Measurements from ENCODE around the gene GIT1. TPM values are rescaled to one million over a fixed set of nuclear protein-coding genes. Genes with fewer than 3 reads are reported as not detected.

Gene GIT1
- total RNA-seq, 3 donors from 2014 or later = 28.6 to 41.0 (median 37.2) TPM

GRCh38 chr17:29566473-29567303, 22.8 kb downstream of the GIT1 start, which contains the start of gene ABHD15:
TSS of gene ABHD15 (minus strand) at chr17:29567037. CDS start at chr17:29566966, 71 bp downstream.
- DNase-seq (peak; percentile 79 to 89 (median 86)), ATAC-seq (peak; percentile 69)
- no peak for TF ChIP-seq CTCF (IDR thresholded peaks at IDR 0.05)
- H3K4me3 ChIP-seq = peak within 1 kb of the TSS; percentile 41
- H3K36me3 ChIP-seq (ENCODE audit: low read depth) = no peaks in the 10 kb centered on the region
- no peaks in the 10 kb centered on the region for H3K9me3 ChIP-seq
- peaks cover 27% of the 10 kb centered on the region for H3K4me1 ChIP-seq (ENCODE audit: low read depth)
- intact Hi-C loops (cut with DNase I, micrococcal nuclease) = no loop called here

GRCh38 chr17:29565643-29566472, 23.6 kb downstream of the GIT1 start:
- no peak for TF ChIP-seq CTCF (IDR thresholded peaks at IDR 0.05)
- H3K9me3 ChIP-seq = no peaks in the 10 kb centered on the region
- DNase-seq (peak; percentile 69 to 85 (median 82)), ATAC-seq (peak; percentile 50)
- H3K4me3 ChIP-seq = peak overlapping the region; percentile 40
- H3K4me1 ChIP-seq (ENCODE audit: low read depth) = peaks cover 24% of the 10 kb centered on the region
- intact Hi-C loops (cut with DNase I, micrococcal nuclease) = no loop called here
- no peaks in the 10 kb centered on the region for H3K36me3 ChIP-seq (ENCODE audit: low read depth)

- no peak for DNase-seq
- Histone ChIP-seq H3K9me3 (no peaks in the 10 kb centered on the region), H3K4me3 (no peak overlapping the region), H3K36me3 (ENCODE audit: low read depth) (no peaks in the 10 kb centered on the region), H3K4me1 (ENCODE audit: low read depth) (peaks cover 14% of the 10 kb centered on the region)
- intact Hi-C loops (cut with DNase I, micrococcal nuclease) = no loop called here
- no peak for ATAC-seq
- TF ChIP-seq CTCF (IDR thresholded peaks at IDR 0.05) = no peak
These were observed 25.6 kb downstream of the GIT1 start for GRCh38 chr17:29563816-29564215.

- no peak for ATAC-seq
- H3K4me1 ChIP-seq (ENCODE audit: low read depth) = peaks cover 13% of the 10 kb centered on the region
These were observed 26.8 kb downstream of the GIT1 start for GRCh38 chr17:29562615-29563014.

More at GRCh38 chr17:29562615-29563014, 26.8 kb downstream of the GIT1 start:
- Histone ChIP-seq H3K36me3 (ENCODE audit: low read depth) (no peaks in the 10 kb centered on the region), H3K4me3 (no peak overlapping the region), H3K9me3 (no peaks in the 10 kb centered on the region)
- intact Hi-C loops (cut with DNase I, micrococcal nuclease) = no loop called here
- no peak for TF ChIP-seq CTCF (IDR thresholded peaks at IDR 0.05)
- DNase-seq = no peak
